OCI-LY1 (cell line): Measurements from ENCODE around the gene MYH15.

ENCODE experiments used
- H2AFZ ChIP-seq: fragments of 200-600 bp; sonication (generic), shearing (Covaris generic); 2 replicates; pipeline ENCODE4 v1.6.0; 2014; ENCODE audit warnings: antibody characterized with exemption, mild to moderate bottlenecking, low read length
- H3F3A ChIP-seq: fragments of 200-600 bp; sonication (generic), shearing (Covaris generic); 2 replicates; pipeline ENCODE4 v1.6.0; 2014; ENCODE audit warnings: mild to moderate bottlenecking, antibody characterized with exemption, low read length, moderate library complexity; ENCODE audit not compliant: insufficient read depth
- H3K27ac ChIP-seq: fragments of 200-600 bp; sonication (generic); 2 replicates; pipeline ENCODE4 v1.5.1; 2014; ENCODE audit warnings: low read length, mixed run types, mild to moderate bottlenecking, low read depth; ENCODE audit not compliant: poor library complexity, severe bottlenecking
- H3K27me3 ChIP-seq: fragments of 200-600 bp; sonication (generic); 2 replicates; pipeline ENCODE4 v1.6.0; 2014; ENCODE audit warnings: antibody characterized with exemption, mild to moderate bottlenecking, low read length, moderate library complexity; ENCODE audit not compliant: insufficient read depth
- H3K36me3 ChIP-seq: fragments of 200-600 bp; sonication (generic); 2 replicates; pipeline ENCODE4 v1.6.1; 2014; ENCODE audit warnings: mild to moderate bottlenecking, antibody characterized with exemption, low read length, moderate library complexity, mixed read lengths; ENCODE audit not compliant: insufficient read depth
- H3K4me1 ChIP-seq: fragments of 200-600 bp; sonication (generic); 2 replicates; pipeline ENCODE4 v1.5.1; 2014; ENCODE audit warnings: mild to moderate bottlenecking, low read length, moderate library complexity; ENCODE audit not compliant: insufficient read depth, severe bottlenecking
- H3K4me2 ChIP-seq: fragments of 200-600 bp; sonication (generic), shearing (Covaris generic); 2 replicates; pipeline ENCODE4 v1.6.1; 2014; ENCODE audit warnings: low read length
- H3K4me3 ChIP-seq: fragments of 200-600 bp; sonication (generic); 2 replicates; pipeline ENCODE4 v1.5.1; 2014; ENCODE audit warnings: low read length, low read depth, mild to moderate bottlenecking, mixed read lengths; ENCODE audit not compliant: poor library complexity, severe bottlenecking
- H3K79me2 ChIP-seq: fragments of 200-600 bp; shearing (Covaris generic); 2 replicates; pipeline ENCODE4 v1.6.1; 2016; ENCODE audit warnings: mixed run types, low read length, mixed read lengths; ENCODE audit not compliant: insufficient read depth
- H3K9ac ChIP-seq: fragments of 200-600 bp; sonication (generic), shearing (Covaris generic); 2 replicates; pipeline ENCODE4 v1.6.1; 2014; ENCODE audit warnings: mild to moderate bottlenecking, low read length, mixed read lengths
- H3K9me2 ChIP-seq: fragments of 200-600 bp; sonication (generic), shearing (Covaris generic); 2 replicates; pipeline ENCODE4 v1.6.1; 2014; ENCODE audit warnings: low read depth, mild to moderate bottlenecking, low read length, mixed read lengths
- H3K9me3 ChIP-seq: fragments of 200-600 bp; shearing (Covaris generic); 2 replicates; pipeline ENCODE4 v1.6.1; 2014; ENCODE audit warnings: low read length, mixed read lengths
- H4K20me1 ChIP-seq: fragments of 200-600 bp; sonication (generic), shearing (Covaris generic); 2 replicates; pipeline ENCODE4 v1.6.0; 2016; ENCODE audit warnings: mild to moderate bottlenecking, low read length; ENCODE audit not compliant: insufficient read depth
- EZH2 ChIP-seq: fragments of 200-600 bp; sonication (generic), shearing (Covaris generic); IDR thresholded peaks from 2 replicates; pipeline ENCODE4 v1.8.0; 2017; ENCODE audit warnings: borderline replicate concordance, mixed run types, mild to moderate bottlenecking, antibody characterized with exemption, low read length, moderate library complexity, mixed read lengths
- TF ChIP-seq, protein P1 (sequence below): fragments of 200-600 bp; sonication (generic), shearing (Covaris generic); IDR thresholded peaks from 2 replicates; pipeline ENCODE4 v1.5.1; 2017; ENCODE audit warnings: mild to moderate bottlenecking, antibody characterized with exemption, low read length, moderate library complexity, mixed read lengths

The MYH15 gene

DNA sequence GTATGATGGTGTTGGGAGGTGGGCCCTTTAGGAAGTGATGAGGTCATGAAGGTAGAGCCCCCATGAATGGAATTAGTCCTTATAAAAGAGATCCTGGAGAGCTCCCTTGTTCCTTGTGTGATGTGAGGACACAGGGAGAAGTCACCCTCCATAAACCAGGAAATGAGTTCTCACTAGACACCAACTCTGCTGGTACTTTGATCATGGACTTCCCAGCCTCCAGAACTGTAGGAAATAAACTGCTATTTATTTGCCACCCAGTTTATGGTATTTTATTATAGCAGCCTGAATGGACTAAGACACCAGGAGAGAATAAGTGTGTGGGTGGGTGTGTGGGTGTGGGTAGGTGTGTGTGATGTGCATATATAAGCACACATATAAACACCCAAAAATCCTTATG lies 71.9 kb downstream of the MYH15 start:
- H4K20me1 ChIP-seq = no peaks in the 10 kb centered on the region
- no peak overlapping the region for H3K4me2 ChIP-seq
- H2AFZ ChIP-seq = no peak overlapping the region
- H3K27ac ChIP-seq = no peak overlapping the region
- H3K36me3 ChIP-seq = no peaks in the 10 kb centered on the region
- TF ChIP-seq EZH2 = no peak
- TF ChIP-seq, protein P1, sequence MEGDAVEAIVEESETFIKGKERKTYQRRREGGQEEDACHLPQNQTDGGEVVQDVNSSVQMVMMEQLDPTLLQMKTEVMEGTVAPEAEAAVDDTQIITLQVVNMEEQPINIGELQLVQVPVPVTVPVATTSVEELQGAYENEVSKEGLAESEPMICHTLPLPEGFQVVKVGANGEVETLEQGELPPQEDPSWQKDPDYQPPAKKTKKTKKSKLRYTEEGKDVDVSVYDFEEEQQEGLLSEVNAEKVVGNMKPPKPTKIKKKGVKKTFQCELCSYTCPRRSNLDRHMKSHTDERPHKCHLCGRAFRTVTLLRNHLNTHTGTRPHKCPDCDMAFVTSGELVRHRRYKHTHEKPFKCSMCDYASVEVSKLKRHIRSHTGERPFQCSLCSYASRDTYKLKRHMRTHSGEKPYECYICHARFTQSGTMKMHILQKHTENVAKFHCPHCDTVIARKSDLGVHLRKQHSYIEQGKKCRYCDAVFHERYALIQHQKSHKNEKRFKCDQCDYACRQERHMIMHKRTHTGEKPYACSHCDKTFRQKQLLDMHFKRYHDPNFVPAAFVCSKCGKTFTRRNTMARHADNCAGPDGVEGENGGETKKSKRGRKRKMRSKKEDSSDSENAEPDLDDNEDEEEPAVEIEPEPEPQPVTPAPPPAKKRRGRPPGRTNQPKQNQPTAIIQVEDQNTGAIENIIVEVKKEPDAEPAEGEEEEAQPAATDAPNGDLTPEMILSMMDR = no peak
- no peaks in the 10 kb centered on the region for H3K79me2 ChIP-seq
- no peaks in the 10 kb centered on the region for H3F3A ChIP-seq
- H3K9me2 ChIP-seq = no peaks in the 10 kb centered on the region
- H3K4me3 ChIP-seq = no peak overlapping the region
- no peak overlapping the region for H3K9ac ChIP-seq
- H3K4me1 ChIP-seq = no peaks in the 10 kb centered on the region
- no peaks in the 10 kb centered on the region for H3K27me3 ChIP-seq
- H3K9me3 ChIP-seq = no peaks in the 10 kb centered on the region

DNA sequence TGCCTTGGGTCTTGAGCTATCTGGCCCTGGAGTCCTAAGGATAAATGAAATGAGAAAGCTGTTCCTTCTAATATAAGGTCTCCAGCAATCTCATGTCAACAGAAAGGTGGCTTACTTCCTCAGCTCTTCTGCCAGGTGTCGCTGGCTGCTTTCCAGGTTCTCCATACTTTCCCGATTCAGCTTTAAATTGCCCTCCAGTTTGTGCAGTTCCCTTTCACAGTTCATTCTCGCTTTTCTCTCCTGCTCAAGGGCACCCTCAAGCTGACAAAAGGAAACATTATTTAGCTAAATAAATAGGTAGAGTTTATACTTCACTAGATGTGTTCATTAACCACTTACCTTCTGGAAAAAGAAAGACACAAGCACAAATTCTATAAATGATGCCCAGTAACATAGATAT lies 73.0 kb downstream of the MYH15 start:
- no peaks in the 10 kb centered on the region for H3F3A ChIP-seq
- no peaks in the 10 kb centered on the region for H3K36me3 ChIP-seq
- no peaks in the 10 kb centered on the region for H3K9me2 ChIP-seq
- TF ChIP-seq, protein P1 = 0 out of 2 replicates have a peak, but pooled peaks have one; percentile 6
- no peak for TF ChIP-seq EZH2
- H3K4me3 ChIP-seq = no peak overlapping the region
- no peaks in the 10 kb centered on the region for H3K79me2 ChIP-seq
- H2AFZ ChIP-seq = no peak overlapping the region
- no peaks in the 10 kb centered on the region for H3K4me1 ChIP-seq
- H3K4me2 ChIP-seq = no peak overlapping the region
- H3K9me3 ChIP-seq = no peaks in the 10 kb centered on the region
- H3K27ac ChIP-seq = no peak overlapping the region
- no peaks in the 10 kb centered on the region for H3K27me3 ChIP-seq
- H4K20me1 ChIP-seq = no peaks in the 10 kb centered on the region
- H3K9ac ChIP-seq = no peak overlapping the region

DNA sequence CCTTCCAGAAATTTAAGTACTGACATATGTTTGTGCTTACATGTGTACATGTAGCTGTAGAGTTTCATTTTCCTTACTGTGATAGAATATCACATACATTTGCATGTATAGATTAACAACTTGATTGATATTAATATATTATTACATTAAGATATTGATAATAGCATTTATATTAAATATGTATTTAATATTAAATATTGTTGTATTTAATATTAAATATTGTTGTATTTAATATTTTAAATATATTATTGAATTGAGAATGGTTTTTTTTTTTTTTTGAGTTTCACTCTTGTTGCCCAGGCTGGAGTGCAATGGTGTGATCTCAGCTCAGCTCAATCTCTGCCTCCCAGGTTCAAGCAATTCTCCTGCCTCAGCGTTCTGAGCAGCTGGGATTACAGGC lies 76.5 kb downstream of the MYH15 start:
- H3K27me3 ChIP-seq = no peaks in the 10 kb centered on the region
- H4K20me1 ChIP-seq = no peaks in the 10 kb centered on the region
- no peaks in the 10 kb centered on the region for H3K79me2 ChIP-seq

More for the DNA sequence above, 76.5 kb downstream of the MYH15 start:
- Histone ChIP-seq H3F3A (no peaks in the 10 kb centered on the region), H3K9me2 (no peaks in the 10 kb centered on the region), H2AFZ (no peak overlapping the region), H3K4me1 (no peaks in the 10 kb centered on the region), H3K4me3 (no peak overlapping the region), H3K4me2 (no peak overlapping the region), H3K36me3 (no peaks in the 10 kb centered on the region), H3K9ac (no peak overlapping the region), H3K9me3 (no peaks in the 10 kb centered on the region), H3K27ac (no peak overlapping the region)
- TF ChIP-seq, protein P1 = no peak
- TF ChIP-seq EZH2 = no peak
